WERI-Rb-1 (cell line): ENCODE data around the gene SARNP.

ENCODE experiments used
- DNase-seq: peaks from one replicate; pipeline ENCODE4 v3.0.0-alpha.2; 2020
- H3K27ac ChIP-seq: fragments of 250-450 bp; sonication (Bioruptor Pico); 2 replicates; pipeline ENCODE4 v1.5.1; 2020; ENCODE audit warnings: mild to moderate bottlenecking, moderate library complexity
- H3K27me3 ChIP-seq: fragments of 250-450 bp; sonication (Bioruptor Pico); 2 replicates; pipeline ENCODE4 v1.5.1; 2021; ENCODE audit warnings: mild to moderate bottlenecking, low read depth, moderate library complexity; ENCODE audit not compliant: insufficient read depth, severe bottlenecking
- H3K36me3 ChIP-seq: fragments of 250-450 bp; sonication (Bioruptor Pico); 2 replicates; pipeline ENCODE4 v1.5.1; 2020; ENCODE audit warnings: mild to moderate bottlenecking, moderate library complexity
- H3K4me3 ChIP-seq: 2 replicates; pipeline ENCODE4 v1.5.1; 2011; ENCODE audit warnings: low read depth, mild to moderate bottlenecking, control low read depth, low read length
- H3K9me3 ChIP-seq: fragments of 250-450 bp; sonication (Bioruptor Pico); 2 replicates; pipeline ENCODE4 v1.5.1; 2021; ENCODE audit warnings: mild to moderate bottlenecking, moderate library complexity; ENCODE audit not compliant: severe bottlenecking
- CTCF ChIP-seq: IDR thresholded peaks from 2 replicates; pipeline ENCODE4 v1.5.1; 2011; ENCODE audit warnings: low read depth, mild to moderate bottlenecking, control low read depth, inconsistent platforms, low read length

Gene SARNP

DNA sequence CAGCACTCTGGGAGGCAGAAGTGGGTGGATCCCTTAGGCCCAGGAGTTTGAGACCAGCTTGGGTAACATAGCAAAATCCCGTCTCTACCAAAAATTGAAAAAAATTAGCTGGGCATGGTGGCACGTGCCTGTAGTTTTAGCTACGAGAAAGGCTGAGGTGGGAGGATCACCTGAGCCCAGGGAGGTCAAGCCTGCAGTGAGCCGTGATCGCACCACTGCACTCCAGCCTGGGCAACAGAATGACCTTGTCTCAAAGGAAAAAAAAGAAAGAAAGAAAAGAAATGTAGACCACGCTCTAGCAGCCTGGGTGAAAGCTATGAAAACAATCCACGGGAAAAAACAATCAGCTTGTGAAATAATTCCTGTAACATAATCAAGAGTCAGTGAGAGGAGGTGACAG, 29.0 kb downstream of the SARNP start:
- DNase-seq, result no peak
- peaks cover 88% of the 10 kb centered on the region for H3K36me3 ChIP-seq
- H3K27me3 ChIP-seq, result no peaks in the 10 kb centered on the region
- TF ChIP-seq CTCF, result no peak
- no peak overlapping the region for H3K27ac ChIP-seq
- H3K4me3 ChIP-seq, result no peak overlapping the region
- H3K9me3 ChIP-seq, result no peaks in the 10 kb centered on the region

GRCh38 chr12:55780685-55781084, 36.8 kb downstream of the SARNP start:
- TF ChIP-seq CTCF, result no peak
- no peak overlapping the region for H3K27ac ChIP-seq

GRCh38 chr12:55777856-55778255, 39.7 kb downstream of the SARNP start:
- Histone ChIP-seq H3K27ac (no peak overlapping the region), H3K9me3 (no peaks in the 10 kb centered on the region), H3K4me3 (no peak overlapping the region), H3K27me3 (no peaks in the 10 kb centered on the region), H3K36me3 (peaks cover 47% of the 10 kb centered on the region)
- no peak for TF ChIP-seq CTCF
- DNase-seq, result no peak

More at GRCh38 chr12:55780685-55781084, 36.8 kb downstream of the SARNP start:
- DNase-seq, result no peak
- Histone ChIP-seq H3K36me3 (peaks cover 69% of the 10 kb centered on the region), H3K9me3 (no peaks in the 10 kb centered on the region), H3K27me3 (no peaks in the 10 kb centered on the region), H3K4me3 (no peak overlapping the region)

GRCh38 chr12:55771736-55772135, 45.8 kb downstream of the SARNP start:
- no peak for TF ChIP-seq CTCF
- Histone ChIP-seq H3K4me3 (no peak overlapping the region), H3K27me3 (no peaks in the 10 kb centered on the region), H3K9me3 (no peaks in the 10 kb centered on the region), H3K36me3 (peaks cover 38% of the 10 kb centered on the region), H3K27ac (no peak overlapping the region)
- no peak for DNase-seq

- Histone ChIP-seq H3K36me3 (peaks cover 40% of the 10 kb centered on the region), H3K9me3 (no peaks in the 10 kb centered on the region), H3K27ac (no peak overlapping the region), H3K27me3 (no peaks in the 10 kb centered on the region), H3K4me3 (no peak overlapping the region)
- no peak for TF ChIP-seq CTCF
- no peak for DNase-seq
Observed at GRCh38 chr12:55767156-55767555, 50.4 kb downstream of the SARNP start.

DNA sequence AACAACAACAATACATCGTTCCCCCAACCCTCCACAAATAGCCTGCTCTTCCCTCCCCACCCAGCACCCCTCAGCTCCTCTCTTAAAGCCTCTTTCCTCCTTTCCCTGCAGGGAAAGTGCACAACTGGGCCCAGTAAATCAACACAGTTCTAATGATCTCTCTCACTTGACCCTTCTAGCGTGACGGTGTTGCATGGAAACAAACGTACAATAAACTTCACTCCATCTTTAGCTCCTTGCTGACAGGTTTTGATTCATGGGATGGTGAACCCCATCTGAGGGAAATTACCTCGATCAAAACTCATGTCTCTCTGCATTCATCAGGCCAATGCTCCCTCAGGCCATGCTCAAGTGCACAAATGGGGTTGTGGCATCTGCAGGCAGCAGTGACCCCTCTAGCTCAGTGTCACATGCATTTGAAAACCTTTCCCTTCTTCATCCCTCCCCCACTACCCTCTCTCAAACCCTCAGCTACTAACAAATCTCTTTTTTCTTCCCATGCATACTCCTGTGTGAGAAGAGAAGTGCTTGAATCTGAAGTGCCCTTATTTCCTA, 51.7 kb downstream of the SARNP start:
- H3K27me3 ChIP-seq, result no peaks in the 10 kb centered on the region
- H3K9me3 ChIP-seq, result no peaks in the 10 kb centered on the region
- no peak for DNase-seq
- peaks cover 40% of the 10 kb centered on the region for H3K36me3 ChIP-seq
- H3K27ac ChIP-seq, result no peak overlapping the region
- no peak overlapping the region for H3K4me3 ChIP-seq
- TF ChIP-seq CTCF, result no peak
